Measurements from ENCODE around the gene TOX3.

The TOX3 gene

DNA sequence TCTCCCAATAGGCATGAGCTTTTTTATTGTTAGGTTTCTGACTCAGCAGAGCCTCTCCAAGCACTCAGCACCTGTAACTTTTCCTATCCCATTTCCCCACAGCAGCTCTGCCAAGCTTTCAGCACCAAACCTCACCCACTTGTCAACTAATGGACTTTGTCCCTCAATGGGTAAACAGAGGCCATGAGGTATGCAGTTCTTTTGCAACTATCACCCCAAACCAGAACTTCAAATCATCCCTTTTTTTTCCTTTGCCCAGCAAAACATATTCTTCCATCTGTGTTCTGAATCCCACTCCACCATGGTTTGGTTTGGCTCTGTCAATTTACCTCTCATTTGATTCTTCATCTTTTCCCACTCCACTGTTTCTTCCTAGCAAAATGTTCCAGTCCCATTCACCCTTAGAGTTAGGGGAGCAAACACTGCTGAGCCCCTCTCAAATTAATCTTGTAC lies 58.1 kb downstream of the TOX3 start:
- Histone ChIP-seq H3K9me3 (ENCODE audit: low read depth, low read length) (no peaks in the 10 kb centered on the region), H3K27ac (no peak overlapping the region), H3K36me3 (ENCODE audit: insufficient read depth, low read length) (no peaks in the 10 kb centered on the region), H3K4me3 (no peak overlapping the region), H3K9ac (ENCODE audit: insufficient read length) (no peak overlapping the region)
- no peak for DNase-seq (ENCODE audit: low read depth, low spot score)
- TF ChIP-seq FOXP2 (optimal IDR thresholded peaks at IDR 0.05; ENCODE audit: control extremely low read depth, extremely low read length, insufficient read depth) (no peak), POLR2AphosphoS5 (IDR thresholded peaks at IDR 0.05; ENCODE audit: borderline replicate concordance, low read depth, low read length) (no peak), EZH2 (IDR thresholded peaks at IDR 0.05) (no peak)

- Histone ChIP-seq H3K27ac (no peak overlapping the region), H3K9me3 (ENCODE audit: low read depth, low read length) (no peaks in the 10 kb centered on the region), H3K4me3 (no peak overlapping the region), H3K36me3 (ENCODE audit: insufficient read depth, low read length) (no peaks in the 10 kb centered on the region), H3K9ac (ENCODE audit: insufficient read length) (no peak overlapping the region)
- DNase-seq (ENCODE audit: low read depth, low spot score) = no peak
- no peak for TF ChIP-seq FOXP2 (optimal IDR thresholded peaks at IDR 0.05; ENCODE audit: control extremely low read depth, extremely low read length, insufficient read depth)
- TF ChIP-seq EZH2 (IDR thresholded peaks at IDR 0.05) = no peak
- no peak for TF ChIP-seq POLR2AphosphoS5 (IDR thresholded peaks at IDR 0.05; ENCODE audit: borderline replicate concordance, low read depth, low read length)
These were observed 59.0 kb downstream of the TOX3 start for GRCh38 chr16:52487849-52488457.

DNA sequence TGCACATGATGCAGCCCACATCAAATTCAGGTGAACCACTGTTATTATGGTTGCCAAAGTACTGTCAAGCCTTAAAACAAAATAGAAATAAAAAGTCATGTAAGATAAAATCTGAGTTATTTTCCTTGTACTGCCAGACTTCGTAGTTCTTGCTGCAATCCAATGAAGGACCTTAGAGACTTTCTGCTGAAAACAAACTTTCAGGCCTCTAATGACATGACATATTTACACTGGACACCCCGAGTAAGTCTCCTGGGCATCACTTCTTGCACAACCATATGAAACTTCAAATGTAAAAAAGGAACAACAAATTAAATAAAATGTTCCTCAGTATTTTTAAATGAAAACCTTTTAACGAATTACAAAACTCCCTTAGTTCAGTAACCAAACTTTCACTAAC lies 66.7 kb downstream of the TOX3 start:
- TF ChIP-seq POLR2AphosphoS5 (IDR thresholded peaks at IDR 0.05; ENCODE audit: borderline replicate concordance, low read depth, low read length) (no peak), EZH2 (IDR thresholded peaks at IDR 0.05) (no peak), FOXP2 (optimal IDR thresholded peaks at IDR 0.05; ENCODE audit: control extremely low read depth, extremely low read length, insufficient read depth) (no peak)
- Histone ChIP-seq H3K9me3 (ENCODE audit: low read depth, low read length) (no peaks in the 10 kb centered on the region), H3K36me3 (ENCODE audit: insufficient read depth, low read length) (no peaks in the 10 kb centered on the region), H3K4me3 (no peak overlapping the region), H3K9ac (ENCODE audit: insufficient read length) (no peak overlapping the region), H3K27ac (no peak overlapping the region)
- no peak for DNase-seq (ENCODE audit: low read depth, low spot score)

- no peak overlapping the region for H3K9ac ChIP-seq (ENCODE audit: insufficient read length)
- no peak overlapping the region for H3K27ac ChIP-seq
- H3K36me3 ChIP-seq (ENCODE audit: insufficient read depth, low read length) = no peaks in the 10 kb centered on the region
- DNase-seq (ENCODE audit: low read depth, low spot score) = no peak
- H3K9me3 ChIP-seq (ENCODE audit: low read depth, low read length) = no peaks in the 10 kb centered on the region
- no peak overlapping the region for H3K4me3 ChIP-seq
- TF ChIP-seq FOXP2 (optimal IDR thresholded peaks at IDR 0.05; ENCODE audit: control extremely low read depth, extremely low read length, insufficient read depth) (no peak), EZH2 (IDR thresholded peaks at IDR 0.05) (no peak), POLR2AphosphoS5 (IDR thresholded peaks at IDR 0.05; ENCODE audit: borderline replicate concordance, low read depth, low read length) (no peak)
These were observed 70.8 kb downstream of the TOX3 start for GRCh38 chr16:52476111-52476510.

- Histone ChIP-seq H3K9me3 (ENCODE audit: low read depth, low read length) (no peaks in the 10 kb centered on the region), H3K9ac (ENCODE audit: insufficient read length) (no peak overlapping the region), H3K4me3 (no peak overlapping the region), H3K36me3 (ENCODE audit: insufficient read depth, low read length) (no peaks in the 10 kb centered on the region), H3K27ac (no peak overlapping the region)
- no peak for DNase-seq (ENCODE audit: low read depth, low spot score)
- TF ChIP-seq POLR2AphosphoS5 (IDR thresholded peaks at IDR 0.05; ENCODE audit: borderline replicate concordance, low read depth, low read length) = no peak
- TF ChIP-seq FOXP2 (optimal IDR thresholded peaks at IDR 0.05; ENCODE audit: control extremely low read depth, extremely low read length, insufficient read depth) = no peak
- no peak for TF ChIP-seq EZH2 (IDR thresholded peaks at IDR 0.05)
These were observed 72.3 kb downstream of the TOX3 start for GRCh38 chr16:52474679-52475078.

DNA sequence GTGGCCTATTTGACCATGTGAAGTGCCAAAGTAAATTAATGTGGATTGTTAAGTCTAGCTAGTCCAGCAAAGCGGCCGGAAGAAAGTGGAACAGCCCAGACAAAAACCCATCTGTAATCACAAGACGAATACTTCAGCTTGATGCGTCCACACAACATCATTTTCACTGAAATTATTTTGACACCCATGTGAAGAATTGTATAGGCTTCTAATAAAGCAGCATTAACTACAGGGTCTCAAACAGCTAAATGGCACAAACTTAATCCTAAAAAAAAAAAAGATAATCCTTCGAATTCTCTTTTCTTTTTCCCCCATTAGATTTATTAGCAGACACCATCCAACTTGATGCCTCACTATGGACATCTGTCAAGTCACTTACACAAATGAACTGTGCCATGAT lies 73.8 kb downstream of the TOX3 start:
- no peak for DNase-seq (ENCODE audit: low read depth, low spot score)
- no peak overlapping the region for H3K9ac ChIP-seq (ENCODE audit: insufficient read length)
- no peaks in the 10 kb centered on the region for H3K9me3 ChIP-seq (ENCODE audit: low read depth, low read length)
- H3K36me3 ChIP-seq (ENCODE audit: insufficient read depth, low read length) = no peaks in the 10 kb centered on the region
- no peak overlapping the region for H3K4me3 ChIP-seq
- no peak overlapping the region for H3K27ac ChIP-seq
- TF ChIP-seq POLR2AphosphoS5 (IDR thresholded peaks at IDR 0.05; ENCODE audit: borderline replicate concordance, low read depth, low read length) (no peak), FOXP2 (optimal IDR thresholded peaks at IDR 0.05; ENCODE audit: control extremely low read depth, extremely low read length, insufficient read depth) (no peak), EZH2 (IDR thresholded peaks at IDR 0.05) (no peak)

DNA sequence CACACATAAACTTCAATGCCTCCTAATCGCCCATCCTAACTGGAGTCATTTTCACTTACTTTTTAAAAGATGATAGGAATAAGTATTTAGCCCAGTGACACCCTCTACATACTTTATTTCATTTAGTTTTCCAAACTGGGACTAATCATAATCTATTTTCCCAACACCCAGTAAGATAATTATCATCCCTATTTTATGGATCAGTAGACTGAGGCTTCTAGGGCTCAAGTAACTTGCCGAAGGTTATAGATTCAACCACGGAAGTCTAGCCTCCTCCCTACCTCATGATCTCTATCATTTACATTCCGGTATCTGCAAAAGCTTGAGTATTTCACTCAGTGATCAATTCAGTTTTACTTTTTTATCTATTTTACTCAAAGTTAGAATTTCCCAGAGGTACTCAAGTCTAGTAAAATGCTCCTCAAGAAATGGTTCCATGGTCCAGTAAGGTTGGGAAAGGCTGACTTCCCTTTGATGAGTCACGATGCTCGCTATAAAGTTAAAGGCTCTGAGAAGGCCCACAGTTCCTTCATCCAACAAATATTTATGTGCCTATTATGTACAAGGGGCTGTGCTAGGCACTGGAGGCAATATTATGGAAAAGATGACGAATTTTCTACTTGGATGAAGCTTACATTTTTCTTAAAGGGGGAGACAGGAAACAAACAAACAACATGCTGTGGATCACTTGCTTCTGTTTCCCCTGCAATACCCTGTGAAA lies 75.1 kb downstream of the TOX3 start:
- no peak for TF ChIP-seq POLR2AphosphoS5 (IDR thresholded peaks at IDR 0.05; ENCODE audit: borderline replicate concordance, low read depth, low read length)
- TF ChIP-seq FOXP2 (optimal IDR thresholded peaks at IDR 0.05; ENCODE audit: control extremely low read depth, extremely low read length, insufficient read depth) = no peak
- no peak for TF ChIP-seq EZH2 (IDR thresholded peaks at IDR 0.05)
- no peak for DNase-seq (ENCODE audit: low read depth, low spot score)
- Histone ChIP-seq H3K27ac (no peak overlapping the region), H3K9ac (ENCODE audit: insufficient read length) (no peak overlapping the region), H3K36me3 (ENCODE audit: insufficient read depth, low read length) (no peaks in the 10 kb centered on the region), H3K9me3 (ENCODE audit: low read depth, low read length) (no peaks in the 10 kb centered on the region), H3K4me3 (no peak overlapping the region)

DNA sequence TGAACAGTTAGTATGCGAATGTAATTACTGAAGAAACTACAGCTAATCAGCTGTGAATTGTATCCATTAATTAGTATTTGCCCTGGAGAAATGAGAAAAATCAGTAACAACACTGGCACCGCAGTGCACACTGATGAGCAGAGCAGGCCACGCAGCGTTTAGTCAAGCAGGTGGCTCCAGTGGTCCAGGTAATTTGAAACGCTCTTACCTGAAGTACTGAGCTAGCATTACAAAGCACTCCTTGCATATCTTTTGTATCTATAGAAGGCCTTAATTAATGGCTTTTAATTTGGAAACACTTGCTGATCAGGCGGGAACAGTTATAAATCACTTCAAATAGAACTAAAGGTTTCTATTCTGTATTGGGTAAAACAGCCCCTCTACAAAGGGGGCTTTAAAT lies 76.4 kb downstream of the TOX3 start:
- Histone ChIP-seq H3K9ac (ENCODE audit: insufficient read length) (no peak overlapping the region), H3K9me3 (ENCODE audit: low read depth, low read length) (no peaks in the 10 kb centered on the region), H3K27ac (no peak overlapping the region), H3K4me3 (no peak overlapping the region), H3K36me3 (ENCODE audit: insufficient read depth, low read length) (no peaks in the 10 kb centered on the region)
- TF ChIP-seq POLR2AphosphoS5 (IDR thresholded peaks at IDR 0.05; ENCODE audit: borderline replicate concordance, low read depth, low read length) (no peak), FOXP2 (optimal IDR thresholded peaks at IDR 0.05; ENCODE audit: control extremely low read depth, extremely low read length, insufficient read depth) (no peak), EZH2 (IDR thresholded peaks at IDR 0.05) (no peak)
- no peak for DNase-seq (ENCODE audit: low read depth, low spot score)

All from SK-N-MC (cell line).